GM12872 (cell line): ENCODE data around the gene SLC2A9.

Experiments used
- CTCF ChIP-seq: IDR thresholded peaks from 3 replicates; pipeline ENCODE4 v1.5.1; 2011; ENCODE audit warnings: low read depth, mild to moderate bottlenecking, low read length, moderate library complexity; ENCODE audit not compliant: insufficient read depth

SLC2A9 gene

GRCh38 chr4:10050721-10051120, 29.4 kb upstream of the SLC2A9 start:
- TF ChIP-seq CTCF = no peak

GRCh38 chr4:10050261-10050661, 29.0 kb upstream of the SLC2A9 start:
- TF ChIP-seq CTCF = no peak

- TF ChIP-seq CTCF = no peak
These were observed 27.8 kb upstream of the SLC2A9 start for GRCh38 chr4:10048941-10049697.

- no peak for TF ChIP-seq CTCF
These were observed 26.7 kb upstream of the SLC2A9 start for GRCh38 chr4:10047967-10048366.

GRCh38 chr4:10046471-10046870, 25.2 kb upstream of the SLC2A9 start:
- no peak for TF ChIP-seq CTCF

GRCh38 chr4:10045481-10045880, 24.2 kb upstream of the SLC2A9 start:
- TF ChIP-seq CTCF = no peak

- TF ChIP-seq CTCF = no peak
These were observed 19.7 kb upstream of the SLC2A9 start for GRCh38 chr4:10041036-10041435.
